ENCODE data around the gene MICAL1.

The MICAL1 gene

DNA sequence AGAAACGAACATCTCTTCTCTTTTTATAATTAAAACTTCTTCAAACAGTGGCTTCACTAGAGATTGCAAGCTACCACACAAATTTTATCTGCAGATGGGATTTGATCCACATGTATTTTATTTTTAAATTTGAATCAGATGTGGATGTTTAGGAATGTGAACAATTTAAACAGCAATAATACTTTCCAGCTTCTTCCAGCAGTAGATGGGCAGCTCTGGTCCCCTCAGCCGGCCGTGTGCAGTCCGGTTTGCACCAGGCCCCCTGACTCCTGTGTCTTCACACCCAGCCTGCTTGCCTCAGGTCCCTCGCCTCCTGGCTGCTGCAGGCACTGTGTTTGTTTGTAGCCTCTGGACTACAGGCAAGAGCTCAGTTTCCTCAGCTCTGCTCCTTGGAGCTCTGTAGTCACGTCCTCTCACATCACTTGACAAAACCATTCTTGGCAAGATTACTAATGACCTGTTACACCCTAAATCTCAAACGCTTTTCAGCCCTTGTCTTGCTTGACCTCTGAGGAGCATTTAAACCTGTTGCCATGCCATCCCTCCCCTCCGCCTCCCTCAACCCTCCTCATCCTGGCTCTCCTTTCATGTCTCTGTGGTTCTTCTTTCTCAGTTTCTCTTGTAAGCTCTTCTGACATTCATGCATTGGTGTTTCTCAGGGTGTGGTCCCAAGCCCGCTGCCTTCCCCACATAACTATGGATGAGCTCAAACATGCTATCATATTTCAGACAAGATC lies 40.6 kb upstream of the MICAL1 start:
- no peak for TF ChIP-seq ZBTB7A (IDR thresholded peaks at IDR 0.05; ENCODE audit: low read depth)
- TF ChIP-seq, protein P1, sequence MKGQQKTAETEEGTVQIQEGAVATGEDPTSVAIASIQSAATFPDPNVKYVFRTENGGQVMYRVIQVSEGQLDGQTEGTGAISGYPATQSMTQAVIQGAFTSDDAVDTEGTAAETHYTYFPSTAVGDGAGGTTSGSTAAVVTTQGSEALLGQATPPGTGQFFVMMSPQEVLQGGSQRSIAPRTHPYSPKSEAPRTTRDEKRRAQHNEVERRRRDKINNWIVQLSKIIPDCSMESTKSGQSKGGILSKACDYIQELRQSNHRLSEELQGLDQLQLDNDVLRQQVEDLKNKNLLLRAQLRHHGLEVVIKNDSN (IDR thresholded peaks at IDR 0.05), result no peak
- TF ChIP-seq EP300 (IDR thresholded peaks at IDR 0.05; ENCODE audit: borderline replicate concordance), result no peak
- no peak for TF ChIP-seq YY1 (IDR thresholded peaks at IDR 0.05; ENCODE audit: low read depth)
- TF ChIP-seq NFIC (IDR thresholded peaks at IDR 0.05), result no peak
- no peak for TF ChIP-seq TEAD4 (IDR thresholded peaks at IDR 0.05)
- TF ChIP-seq EGR1 (IDR thresholded peaks at IDR 0.05), result no peak
- no peak for TF ChIP-seq TCF12 (IDR thresholded peaks at IDR 0.05; ENCODE audit: low read depth)
- no peak for TF ChIP-seq FOXM1 (IDR thresholded peaks at IDR 0.05; ENCODE audit: borderline replicate concordance, low read depth)
- TF ChIP-seq, protein P2, sequence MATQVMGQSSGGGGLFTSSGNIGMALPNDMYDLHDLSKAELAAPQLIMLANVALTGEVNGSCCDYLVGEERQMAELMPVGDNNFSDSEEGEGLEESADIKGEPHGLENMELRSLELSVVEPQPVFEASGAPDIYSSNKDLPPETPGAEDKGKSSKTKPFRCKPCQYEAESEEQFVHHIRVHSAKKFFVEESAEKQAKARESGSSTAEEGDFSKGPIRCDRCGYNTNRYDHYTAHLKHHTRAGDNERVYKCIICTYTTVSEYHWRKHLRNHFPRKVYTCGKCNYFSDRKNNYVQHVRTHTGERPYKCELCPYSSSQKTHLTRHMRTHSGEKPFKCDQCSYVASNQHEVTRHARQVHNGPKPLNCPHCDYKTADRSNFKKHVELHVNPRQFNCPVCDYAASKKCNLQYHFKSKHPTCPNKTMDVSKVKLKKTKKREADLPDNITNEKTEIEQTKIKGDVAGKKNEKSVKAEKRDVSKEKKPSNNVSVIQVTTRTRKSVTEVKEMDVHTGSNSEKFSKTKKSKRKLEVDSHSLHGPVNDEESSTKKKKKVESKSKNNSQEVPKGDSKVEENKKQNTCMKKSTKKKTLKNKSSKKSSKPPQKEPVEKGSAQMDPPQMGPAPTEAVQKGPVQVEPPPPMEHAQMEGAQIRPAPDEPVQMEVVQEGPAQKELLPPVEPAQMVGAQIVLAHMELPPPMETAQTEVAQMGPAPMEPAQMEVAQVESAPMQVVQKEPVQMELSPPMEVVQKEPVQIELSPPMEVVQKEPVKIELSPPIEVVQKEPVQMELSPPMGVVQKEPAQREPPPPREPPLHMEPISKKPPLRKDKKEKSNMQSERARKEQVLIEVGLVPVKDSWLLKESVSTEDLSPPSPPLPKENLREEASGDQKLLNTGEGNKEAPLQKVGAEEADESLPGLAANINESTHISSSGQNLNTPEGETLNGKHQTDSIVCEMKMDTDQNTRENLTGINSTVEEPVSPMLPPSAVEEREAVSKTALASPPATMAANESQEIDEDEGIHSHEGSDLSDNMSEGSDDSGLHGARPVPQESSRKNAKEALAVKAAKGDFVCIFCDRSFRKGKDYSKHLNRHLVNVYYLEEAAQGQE (IDR thresholded peaks at IDR 0.05; ENCODE audit: low read depth), result no peak
- TF ChIP-seq TAF1 (IDR thresholded peaks at IDR 0.05; ENCODE audit: low read depth), result no peak
- no peak for TF ChIP-seq CREB1 (IDR thresholded peaks at IDR 0.05; ENCODE audit: low read depth)
- no peak for TF ChIP-seq RAD21 (IDR thresholded peaks at IDR 0.05; ENCODE audit: low read depth)
- TF ChIP-seq, protein P3, sequence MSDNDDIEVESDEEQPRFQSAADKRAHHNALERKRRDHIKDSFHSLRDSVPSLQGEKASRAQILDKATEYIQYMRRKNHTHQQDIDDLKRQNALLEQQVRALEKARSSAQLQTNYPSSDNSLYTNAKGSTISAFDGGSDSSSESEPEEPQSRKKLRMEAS (IDR thresholded peaks at IDR 0.05), result no peak
- TF ChIP-seq CEBPB (IDR thresholded peaks at IDR 0.05), result no peak

DNA sequence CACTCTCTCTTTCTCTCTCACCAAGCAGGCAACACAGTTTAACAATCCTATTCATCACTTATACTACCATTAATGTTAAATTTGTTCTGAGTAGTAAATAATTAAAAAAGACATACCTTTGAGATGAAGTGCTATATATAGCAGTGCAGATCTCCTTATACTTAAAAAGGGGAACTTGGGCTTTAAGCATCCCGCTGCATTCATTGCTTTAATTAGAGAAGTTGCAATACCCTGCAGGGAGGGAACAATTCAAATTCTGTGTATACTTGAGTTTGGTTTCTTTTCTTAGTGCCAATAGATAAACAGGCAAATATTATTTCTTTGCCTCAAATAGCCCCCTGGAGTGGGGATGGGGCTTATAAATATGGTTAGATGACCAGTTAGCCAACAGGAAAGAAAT lies 38.3 kb upstream of the MICAL1 start:
- TF ChIP-seq TCF12 (IDR thresholded peaks at IDR 0.05; ENCODE audit: low read depth) (no peak), NFIC (IDR thresholded peaks at IDR 0.05) (no peak), FOXM1 (IDR thresholded peaks at IDR 0.05; ENCODE audit: borderline replicate concordance, low read depth) (no peak), EP300 (IDR thresholded peaks at IDR 0.05; ENCODE audit: borderline replicate concordance) (no peak), ZBTB7A (IDR thresholded peaks at IDR 0.05; ENCODE audit: low read depth) (no peak), YY1 (IDR thresholded peaks at IDR 0.05; ENCODE audit: low read depth) (no peak), TEAD4 (IDR thresholded peaks at IDR 0.05) (no peak), RAD21 (IDR thresholded peaks at IDR 0.05; ENCODE audit: low read depth) (no peak), EGR1 (IDR thresholded peaks at IDR 0.05) (no peak), TAF1 (IDR thresholded peaks at IDR 0.05; ENCODE audit: low read depth) (no peak), CEBPB (IDR thresholded peaks at IDR 0.05) (no peak), CREB1 (IDR thresholded peaks at IDR 0.05; ENCODE audit: low read depth) (no peak)
- TF ChIP-seq, protein P1 (IDR thresholded peaks at IDR 0.05), result no peak
- TF ChIP-seq, protein P2 (IDR thresholded peaks at IDR 0.05; ENCODE audit: low read depth), result no peak
- TF ChIP-seq, protein P3 (IDR thresholded peaks at IDR 0.05), result no peak

DNA sequence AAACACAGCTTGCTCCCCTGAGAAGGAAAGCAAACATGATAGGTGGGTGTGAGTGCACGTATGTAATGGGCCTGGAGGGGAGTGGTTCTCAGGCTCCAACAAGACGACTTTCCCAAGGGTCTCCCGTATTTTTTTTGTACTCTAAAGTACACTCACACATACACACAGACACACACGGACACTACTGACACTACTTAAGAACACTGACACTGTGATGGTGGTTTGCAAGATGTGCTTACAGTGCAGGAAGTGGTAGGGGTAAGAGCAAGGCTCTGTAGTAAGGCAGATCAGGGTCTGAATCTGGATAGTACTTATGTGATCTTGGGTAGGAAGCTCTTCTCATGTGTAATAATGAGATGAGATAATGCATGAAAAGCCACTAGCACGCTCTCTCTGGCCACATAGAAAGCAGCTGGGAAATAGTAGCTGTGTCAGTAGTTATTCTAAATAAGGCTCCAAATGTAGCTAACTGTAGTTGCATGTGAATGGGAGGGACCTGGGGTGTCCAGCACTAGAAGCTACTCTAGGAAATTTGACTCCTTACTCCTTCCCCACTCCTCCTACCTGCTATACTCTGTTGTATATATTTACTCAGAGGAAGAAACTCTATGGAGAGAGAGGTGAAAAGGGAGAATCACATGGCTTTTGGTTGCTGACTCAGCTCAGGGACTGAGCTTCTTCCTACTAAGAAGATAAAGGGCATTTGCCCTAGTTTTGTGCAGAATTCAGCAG lies 35.8 kb upstream of the MICAL1 start:
- TF ChIP-seq CREB1 (IDR thresholded peaks at IDR 0.05; ENCODE audit: low read depth) (no peak), RAD21 (IDR thresholded peaks at IDR 0.05; ENCODE audit: low read depth) (no peak)

DNA sequence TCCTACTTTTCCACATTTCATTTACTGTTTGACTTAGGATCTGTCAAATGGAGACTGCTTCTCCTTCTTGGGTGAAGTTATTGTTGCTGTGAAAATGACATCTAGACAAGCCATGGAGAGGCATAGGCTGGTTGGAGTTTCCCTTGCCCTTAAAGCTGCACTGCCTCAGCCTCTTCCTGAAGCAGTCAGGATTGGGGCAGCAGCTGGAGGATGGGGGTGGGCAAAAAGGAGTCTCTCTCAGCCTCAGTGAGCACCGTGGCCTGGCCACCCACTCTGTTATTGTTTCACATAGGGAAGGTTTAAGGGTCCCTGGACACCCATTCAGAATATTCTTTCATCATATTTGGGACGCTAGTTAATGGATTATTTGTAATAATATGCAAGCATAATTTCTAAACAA lies 35.1 kb upstream of the MICAL1 start:
- no peak for TF ChIP-seq YY1 (IDR thresholded peaks at IDR 0.05; ENCODE audit: low read depth)
- TF ChIP-seq FOXM1 (IDR thresholded peaks at IDR 0.05; ENCODE audit: borderline replicate concordance, low read depth), result no peak
- no peak for TF ChIP-seq NFIC (IDR thresholded peaks at IDR 0.05)
- TF ChIP-seq CREB1 (IDR thresholded peaks at IDR 0.05; ENCODE audit: low read depth), result no peak
- no peak for TF ChIP-seq EP300 (IDR thresholded peaks at IDR 0.05; ENCODE audit: borderline replicate concordance)
- TF ChIP-seq RAD21 (IDR thresholded peaks at IDR 0.05; ENCODE audit: low read depth), result no peak
- no peak for TF ChIP-seq TCF12 (IDR thresholded peaks at IDR 0.05; ENCODE audit: low read depth)
- TF ChIP-seq TEAD4 (IDR thresholded peaks at IDR 0.05), result no peak
- no peak for TF ChIP-seq CEBPB (IDR thresholded peaks at IDR 0.05)
- no peak for TF ChIP-seq EGR1 (IDR thresholded peaks at IDR 0.05)
- no peak for TF ChIP-seq TAF1 (IDR thresholded peaks at IDR 0.05; ENCODE audit: low read depth)
- no peak for TF ChIP-seq ZBTB7A (IDR thresholded peaks at IDR 0.05; ENCODE audit: low read depth)

DNA sequence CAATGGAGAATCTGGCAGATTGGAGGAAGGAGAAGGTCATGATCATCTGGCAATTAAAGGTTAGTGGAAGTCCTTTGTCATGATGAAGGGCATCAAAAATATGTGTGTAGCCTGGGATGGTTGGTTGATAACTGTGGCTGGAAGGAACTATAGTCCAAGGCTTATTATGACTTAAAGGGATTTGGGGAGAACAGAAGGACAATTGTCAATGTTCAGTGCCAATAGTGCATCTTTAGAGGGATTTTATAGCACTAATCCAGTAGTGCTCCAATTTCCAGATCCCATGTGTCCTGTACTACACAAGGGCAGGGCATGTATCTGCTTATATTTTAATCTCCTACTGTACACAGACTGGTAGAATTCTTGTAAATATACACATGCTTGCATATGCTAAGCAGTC lies 32.4 kb upstream of the MICAL1 start:
- TF ChIP-seq NFIC (IDR thresholded peaks at IDR 0.05) (no peak), EGR1 (IDR thresholded peaks at IDR 0.05) (no peak)
- TF ChIP-seq, protein P3 (IDR thresholded peaks at IDR 0.05), result no peak
- TF ChIP-seq, protein P2 (IDR thresholded peaks at IDR 0.05; ENCODE audit: low read depth), result no peak

All from Ishikawa (cell line).